ENCODE data around the gene PLCH2. TPM values are rescaled to one million over a fixed set of nuclear protein-coding genes. Genes with fewer than 3 reads are reported as not detected.

PLCH2 gene
- total RNA-seq, 1 experiment from 2014 or later, result 7.2 TPM

DNA sequence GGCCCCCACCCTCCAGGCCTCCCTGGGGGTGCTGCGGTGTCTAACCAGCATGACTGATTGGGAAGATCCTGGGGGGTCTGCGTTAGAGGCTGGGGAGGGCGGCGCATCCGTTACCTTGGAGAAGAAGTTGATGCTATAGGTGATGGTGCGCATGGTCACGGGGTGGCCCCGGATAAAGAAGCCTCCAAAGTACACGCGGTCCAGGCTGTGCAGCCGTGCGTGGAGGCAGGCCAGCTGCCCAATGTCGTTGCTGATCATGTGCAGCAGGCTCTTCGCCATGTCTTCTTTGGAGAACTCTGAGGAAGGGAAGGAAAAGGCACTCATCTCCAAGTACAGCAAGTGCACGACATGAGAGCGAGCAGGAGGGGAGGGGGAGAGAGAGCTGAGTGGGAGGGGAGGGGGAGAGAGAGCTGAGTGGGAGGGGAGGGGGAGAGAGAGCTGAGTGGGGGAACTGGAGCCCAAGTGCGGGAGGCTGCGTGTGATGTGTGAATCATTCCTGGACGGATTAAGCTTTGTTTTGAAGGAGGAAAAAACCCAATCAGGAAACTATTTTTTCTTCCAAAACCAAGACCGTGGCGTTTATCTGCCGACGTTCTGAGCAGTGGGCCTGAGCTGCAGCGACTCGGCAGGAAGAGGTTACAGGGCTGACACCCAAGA lies 43.1 kb downstream of the PLCH2 start:
- POLR2A ChIA-PET (ENCODE audit: unreplicated experiment), result no interaction called here
- Histone ChIP-seq H3K9me2 (replicated peaks; ENCODE audit: low read length) (no peaks in the 10 kb centered on the region), H3K4me2 (ENCODE audit: low read length) (no peak overlapping the region), H3K9ac (ENCODE audit: low read length) (no peak overlapping the region), H4K20me1 (ENCODE audit: low read length) (peaks cover 25% of the 10 kb centered on the region), H3K36me3 (ENCODE audit: low read depth, low read length) (peaks cover 52% of the 10 kb centered on the region), H3K9me3 (ENCODE audit: low read length) (no peaks in the 10 kb centered on the region), H2AFZ (ENCODE audit: low read length) (no peak overlapping the region), H3K27me3 (ENCODE audit: low read length) (no peaks in the 10 kb centered on the region), H3K27ac (ENCODE audit: low read length) (no peak overlapping the region), H3F3A (ENCODE audit: low read length, unreplicated experiment) (no peaks in the 10 kb centered on the region), H3K4me1 (ENCODE audit: insufficient read depth, low read length) (peaks cover 14% of the 10 kb centered on the region), H3K4me3 (ENCODE audit: low read length) (no peak overlapping the region), H3K79me2 (ENCODE audit: low read length) (peaks cover 34% of the 10 kb centered on the region)
- no peak for TF ChIP-seq EZH2phosphoT487 (IDR thresholded peaks at IDR 0.05; ENCODE audit: borderline replicate concordance, low read length)
- no peak for TF ChIP-seq CTCF (conservative IDR thresholded peaks at IDR 0.05; ENCODE audit: low read depth, low read length)
- no peak for TF ChIP-seq EZH2 (IDR thresholded peaks at IDR 0.05; ENCODE audit: low read length, unreplicated experiment)
- intact Hi-C loops (cut with micrococcal nuclease), result no loop called here
- no TSS peak for BruUV-seq (replicated peaks)
- ATAC-seq (no peak), DNase-seq (no peak)
- CTCF ChIA-PET, result no interaction called here

DNA sequence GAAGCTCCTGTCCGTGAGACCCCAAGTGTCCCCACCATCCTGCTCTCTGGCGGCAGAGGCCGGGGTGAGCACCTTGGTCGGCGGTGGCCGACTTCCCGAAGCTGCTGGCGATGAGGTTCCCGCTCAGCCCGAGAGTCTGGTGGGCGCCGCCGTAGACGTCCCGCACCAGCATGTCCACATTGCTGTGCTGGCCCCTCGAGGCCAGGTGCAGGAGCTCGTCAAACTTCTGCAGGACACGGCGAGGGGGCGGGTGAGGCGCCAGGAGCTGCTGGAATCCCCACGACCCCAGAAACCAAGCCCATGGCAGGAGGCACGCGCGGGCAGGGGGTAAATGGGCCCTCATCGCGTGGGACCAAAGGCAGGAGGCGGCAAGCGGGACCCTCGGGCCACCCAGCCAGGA lies 43.6 kb downstream of the PLCH2 start:
- Histone ChIP-seq H3F3A (ENCODE audit: low read length, unreplicated experiment) (no peaks in the 10 kb centered on the region), H3K27ac (ENCODE audit: low read length) (no peak overlapping the region), H3K27me3 (ENCODE audit: low read length) (no peaks in the 10 kb centered on the region), H3K4me3 (ENCODE audit: low read length) (no peak overlapping the region), H3K4me2 (ENCODE audit: low read length) (no peak overlapping the region), H2AFZ (ENCODE audit: low read length) (no peak overlapping the region), H3K9me2 (replicated peaks; ENCODE audit: low read length) (no peaks in the 10 kb centered on the region), H3K36me3 (ENCODE audit: low read depth, low read length) (peaks cover 52% of the 10 kb centered on the region), H3K79me2 (ENCODE audit: low read length) (peaks cover 40% of the 10 kb centered on the region), H3K9me3 (ENCODE audit: low read length) (no peaks in the 10 kb centered on the region), H3K9ac (ENCODE audit: low read length) (no peak overlapping the region), H3K4me1 (ENCODE audit: insufficient read depth, low read length) (peaks cover 20% of the 10 kb centered on the region), H4K20me1 (ENCODE audit: low read length) (peaks cover 31% of the 10 kb centered on the region)
- ATAC-seq (no peak), DNase-seq (no peak)
- no TSS peak for BruUV-seq (replicated peaks)
- TF ChIP-seq EZH2 (IDR thresholded peaks at IDR 0.05; ENCODE audit: low read length, unreplicated experiment), result no peak
- TF ChIP-seq EZH2phosphoT487 (IDR thresholded peaks at IDR 0.05; ENCODE audit: borderline replicate concordance, low read length), result no peak
- TF ChIP-seq CTCF (conservative IDR thresholded peaks at IDR 0.05; ENCODE audit: low read depth, low read length), result no peak
- intact Hi-C loops (cut with micrococcal nuclease), result no loop called here
- ChIA-PET CTCF (no interaction called here), POLR2A (ENCODE audit: unreplicated experiment) (no interaction called here)

GRCh38 chr1:2520206-2520605 lies 44.1 kb downstream of the PLCH2 start:
- H3K4me2 ChIP-seq (ENCODE audit: low read length), result no peak overlapping the region
- intact Hi-C loops (cut with micrococcal nuclease), result no loop called here
- ATAC-seq (no peak), DNase-seq (no peak)
- H3K79me2 ChIP-seq (ENCODE audit: low read length), result peaks cover 45% of the 10 kb centered on the region
- no peak overlapping the region for H3K4me3 ChIP-seq (ENCODE audit: low read length)
- H3K4me1 ChIP-seq (ENCODE audit: insufficient read depth, low read length), result peaks cover 25% of the 10 kb centered on the region
- H3K9me3 ChIP-seq (ENCODE audit: low read length), result no peaks in the 10 kb centered on the region
- H2AFZ ChIP-seq (ENCODE audit: low read length), result no peak overlapping the region
- no peaks in the 10 kb centered on the region for H3F3A ChIP-seq (ENCODE audit: low read length, unreplicated experiment)
- no peaks in the 10 kb centered on the region for H3K27me3 ChIP-seq (ENCODE audit: low read length)
- ChIA-PET CTCF (no interaction called here), POLR2A (ENCODE audit: unreplicated experiment) (no interaction called here)
- no peak for TF ChIP-seq EZH2 (IDR thresholded peaks at IDR 0.05; ENCODE audit: low read length, unreplicated experiment)
- H3K9ac ChIP-seq (ENCODE audit: low read length), result no peak overlapping the region
- H4K20me1 ChIP-seq (ENCODE audit: low read length), result peaks cover 36% of the 10 kb centered on the region
- H3K27ac ChIP-seq (ENCODE audit: low read length), result no peak overlapping the region
- H3K9me2 ChIP-seq (replicated peaks; ENCODE audit: low read length), result no peaks in the 10 kb centered on the region
- BruUV-seq (replicated peaks), result no TSS peak
- peaks cover 52% of the 10 kb centered on the region for H3K36me3 ChIP-seq (ENCODE audit: low read depth, low read length)

All from PC-3 (cell line).